Measurements from ENCODE around the gene ALMS1. TPM values are rescaled to one million over a fixed set of nuclear protein-coding genes. Genes with fewer than 3 reads are reported as not detected.

The ALMS1 gene
- total RNA-seq, 1 experiment from 2014 or later: 19.5 TPM

GRCh38 chr2:73374269-73374668 is 11.4 kb upstream of the ALMS1 start:
- no peak for TF ChIP-seq POLR2AphosphoS5 (IDR thresholded peaks at IDR 0.05; ENCODE audit: low read depth, low read length)
- CTCF ChIA-PET: no interaction called here

DNA sequence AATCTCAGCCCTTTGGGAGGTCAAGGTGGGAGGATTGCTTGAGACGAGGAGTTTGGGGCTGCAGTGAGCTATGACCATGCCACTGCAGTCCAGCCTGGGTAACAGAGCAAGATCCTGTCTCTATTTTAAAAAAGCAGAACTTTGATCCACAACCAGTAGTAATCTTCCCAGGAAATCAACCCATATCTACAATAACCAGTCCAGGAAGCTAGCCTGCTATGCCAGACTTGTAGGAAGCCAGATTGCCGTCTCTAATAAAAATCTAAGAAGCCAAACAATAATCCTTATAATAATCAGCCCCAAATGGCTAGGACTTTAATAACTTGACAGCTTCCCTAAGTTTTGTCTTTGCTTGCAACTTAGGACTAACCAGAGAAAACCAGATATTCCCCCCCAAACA is 9.0 kb upstream of the ALMS1 start:
- H3K36me3 ChIP-seq (ENCODE audit: control insufficient read depth, insufficient read depth, low read length): no peaks in the 10 kb centered on the region
- TF ChIP-seq CTCF (IDR thresholded peaks at IDR 0.05) (no peak), POLR2AphosphoS5 (IDR thresholded peaks at IDR 0.05; ENCODE audit: low read depth, low read length) (no peak), REST (IDR thresholded peaks at IDR 0.05; ENCODE audit: insufficient read depth in 1 of 2, low read depth in 2 of 2, low read length in 1 of 2) (no peak), TCF7L2 (IDR thresholded peaks at IDR 0.05; ENCODE audit: low read depth, low read length) (no peak)
- BruUV-seq (replicated peaks): no TSS peak
- ATAC-seq (no peak), DNase-seq (ENCODE audit: low read depth, low spot score) (no peak)
- ChIA-PET POLR2A (interaction anchor here (0.6 kb wide), 1 partner anchor 9 kb away, joined by 9 read pairs; the partner anchor contains the start of gene ALMS1), CTCF (no interaction called here)
- no peaks in the 10 kb centered on the region for H3K4me1 ChIP-seq (ENCODE audit: control insufficient read depth, insufficient read depth, low read length)
- H3K27me3 ChIP-seq (ENCODE audit: control insufficient read depth, insufficient read depth, low read length): peaks cover 28% of the 10 kb centered on the region; the same call in 1 of the 2 replicates
- in situ Hi-C loops (cut with HindIII; ENCODE audit: low pct_unique_long_range_greater_than_20kb, low sequenced_read_pairs): no loop called here
- intact Hi-C loops (cut with micrococcal nuclease; ENCODE audit: unreplicated experiment): no loop called here
- no peak overlapping the region for H3K27ac ChIP-seq (ENCODE audit: low read length)
- H3K4me3 ChIP-seq (ENCODE audit: low read depth in 2 of 2, low read length in 2 of 2): no peak overlapping the region
- H3K9me3 ChIP-seq (ENCODE audit: control insufficient read depth, insufficient read depth, low read depth, low read length): no peaks in the 10 kb centered on the region

More at GRCh38 chr2:73374269-73374668, 11.4 kb upstream of the ALMS1 start:
- no peak overlapping the region for H3K4me3 ChIP-seq (ENCODE audit: low read depth in 2 of 2, low read length in 2 of 2)
- no peak for DNase-seq (ENCODE audit: low read depth, low spot score)
- no peaks in the 10 kb centered on the region for H3K4me1 ChIP-seq (ENCODE audit: control insufficient read depth, insufficient read depth, low read length)
- POLR2A ChIA-PET: no interaction called here
- peaks cover 35% of the 10 kb centered on the region for H3K27me3 ChIP-seq (ENCODE audit: control insufficient read depth, insufficient read depth, low read length)
- no TSS peak for BruUV-seq (replicated peaks)
- intact Hi-C loops (cut with micrococcal nuclease; ENCODE audit: unreplicated experiment): no loop called here
- H3K27ac ChIP-seq (ENCODE audit: low read length): no peak overlapping the region
- no peak for ATAC-seq
- in situ Hi-C loops (cut with HindIII; ENCODE audit: low pct_unique_long_range_greater_than_20kb, low sequenced_read_pairs): no loop called here
- H3K9me3 ChIP-seq (ENCODE audit: control insufficient read depth, insufficient read depth, low read depth, low read length): no peaks in the 10 kb centered on the region
- no peaks in the 10 kb centered on the region for H3K36me3 ChIP-seq (ENCODE audit: control insufficient read depth, insufficient read depth, low read length)

DNA sequence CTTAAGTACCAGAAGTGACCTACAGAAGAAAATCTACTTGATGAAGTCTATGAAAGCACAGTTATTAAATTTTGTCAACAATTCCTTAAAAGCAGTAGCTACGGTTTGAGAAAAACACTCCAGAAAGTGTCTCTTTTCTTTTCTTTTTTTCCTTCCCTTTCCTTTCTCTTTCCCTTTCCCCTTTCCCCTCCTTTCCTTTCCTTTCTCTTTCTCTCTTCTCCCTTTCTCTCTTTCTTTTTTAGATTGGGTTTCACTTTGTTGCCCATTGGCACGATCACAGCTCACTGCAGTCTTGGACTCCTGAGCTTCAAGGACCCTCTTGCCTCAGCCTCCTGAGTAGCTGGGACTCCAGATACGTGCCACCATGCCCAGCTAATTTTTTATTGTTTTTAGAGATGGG is 2.6 kb upstream of the ALMS1 start:
- CTCF ChIA-PET: no interaction called here
- TF ChIP-seq REST (IDR thresholded peaks at IDR 0.05; ENCODE audit: insufficient read depth in 1 of 2, low read depth in 2 of 2, low read length in 1 of 2): no peak
- in situ Hi-C loops (cut with HindIII; ENCODE audit: low pct_unique_long_range_greater_than_20kb, low sequenced_read_pairs): no loop called here
- H3K4me1 ChIP-seq (ENCODE audit: control insufficient read depth, insufficient read depth, low read length): peaks cover 10% of the 10 kb centered on the region
- H3K27ac ChIP-seq (ENCODE audit: low read length): no peak overlapping the region
- POLR2A ChIA-PET: no interaction called here
- no peak for ATAC-seq
- DNase-seq (ENCODE audit: low read depth, low spot score): no peak
- no peaks in the 10 kb centered on the region for H3K9me3 ChIP-seq (ENCODE audit: control insufficient read depth, insufficient read depth, low read depth, low read length)
- peaks cover 15% of the 10 kb centered on the region; the same call in 1 of the 2 replicates for H3K27me3 ChIP-seq (ENCODE audit: control insufficient read depth, insufficient read depth, low read length)
- H3K4me3 ChIP-seq (ENCODE audit: low read depth in 2 of 2, low read length in 2 of 2): no peak overlapping the region
- no TSS peak for BruUV-seq (replicated peaks)
- no peaks in the 10 kb centered on the region for H3K36me3 ChIP-seq (ENCODE audit: control insufficient read depth, insufficient read depth, low read length)
- intact Hi-C loops (cut with micrococcal nuclease; ENCODE audit: unreplicated experiment): no loop called here

All from Panc1 (cell line).